ENCODE data around the gene KLK8. TPM values are rescaled to one million over a fixed set of nuclear protein-coding genes. Genes with fewer than 3 reads are reported as not detected.
"Not testable (repeated sequence)": the region's sequence is repeated elsewhere in the genome, so short reads cannot be mapped to it uniquely, and the experiment has no call there.

The KLK8 gene
- total RNA-seq, 1 donor from 2014 or later: 9.1 TPM

DNA sequence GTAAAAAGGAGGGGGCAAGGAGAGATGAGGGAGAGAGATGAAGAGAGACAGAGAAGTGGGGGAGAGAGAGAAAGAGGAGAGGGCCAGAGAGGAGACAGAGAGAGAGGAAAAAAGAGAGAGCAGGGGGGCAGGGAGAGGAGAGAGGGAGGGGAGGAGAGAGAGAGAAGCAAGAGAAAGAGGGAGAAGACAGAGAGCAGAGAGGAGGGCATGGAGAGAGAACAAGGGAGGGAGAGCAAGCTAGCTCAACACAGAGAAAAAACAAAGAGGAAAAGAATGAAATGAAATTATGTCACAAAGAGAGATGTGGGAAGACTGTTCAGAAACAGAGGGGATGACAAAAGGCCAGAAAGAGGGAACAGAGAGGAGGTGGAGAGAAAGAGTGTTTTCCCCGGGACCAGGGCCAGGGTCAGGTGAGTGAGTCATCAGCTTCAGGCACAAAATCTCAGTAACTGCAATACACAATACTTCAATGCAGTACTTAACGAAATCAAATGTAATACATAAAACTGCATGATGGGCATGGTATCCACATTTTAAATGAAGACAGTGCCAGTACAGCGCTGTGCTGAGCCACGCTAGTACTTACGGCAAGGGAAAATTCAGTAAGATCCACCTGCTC, 22.5 kb downstream of the KLK8 start:
- no peak for TF ChIP-seq CTCF (conservative IDR thresholded peaks at IDR 0.05; ENCODE audit: low read depth, low read length)
- DNase-seq (ENCODE audit: low read depth): no peak
- no peak overlapping the region for H3K4me3 ChIP-seq (ENCODE audit: low read depth, low read length)

- DNase-seq (ENCODE audit: low read depth): no peak
- no peak overlapping the region for H3K4me3 ChIP-seq (ENCODE audit: low read depth, low read length)
- TF ChIP-seq CTCF (conservative IDR thresholded peaks at IDR 0.05; ENCODE audit: low read depth, low read length): no peak
These were observed 23.8 kb downstream of the KLK8 start for GRCh38 chr19:50977626-50978025.

DNA sequence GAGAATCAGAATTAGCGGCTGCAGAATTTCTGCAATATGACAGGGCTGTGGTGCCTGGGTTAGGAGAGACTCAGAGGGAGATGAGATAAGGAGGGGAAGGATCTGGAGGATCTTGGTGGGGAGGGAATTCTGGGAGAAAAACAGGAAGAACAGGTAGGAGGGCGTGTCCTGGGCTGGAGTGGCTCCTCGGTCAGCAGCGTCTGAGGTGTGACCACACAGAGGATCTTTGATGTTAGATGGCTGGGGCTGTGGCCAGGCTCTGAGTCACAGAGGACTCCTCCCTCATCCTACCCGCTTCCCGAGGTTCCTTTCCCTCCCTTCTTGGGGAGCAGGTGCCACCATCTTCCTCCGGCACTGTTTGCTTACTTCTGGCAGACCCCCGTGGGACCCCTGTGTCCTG, 25.6 kb downstream of the KLK8 start:
- no peak for DNase-seq (ENCODE audit: low read depth)
- TF ChIP-seq CTCF (conservative IDR thresholded peaks at IDR 0.05; ENCODE audit: low read depth, low read length): no peak
- no peak overlapping the region for H3K4me3 ChIP-seq (ENCODE audit: low read depth, low read length)

- no peak for TF ChIP-seq CTCF (conservative IDR thresholded peaks at IDR 0.05; ENCODE audit: low read depth, low read length)
- no peak for DNase-seq (ENCODE audit: low read depth)
- no peak overlapping the region for H3K4me3 ChIP-seq (ENCODE audit: low read depth, low read length)
These were observed 26.5 kb downstream of the KLK8 start for GRCh38 chr19:50974702-50975556.

GRCh38 chr19:50972795-50973376, 28.5 kb downstream of the KLK8 start:
- no peak for DNase-seq (ENCODE audit: low read depth)
- no peak for TF ChIP-seq CTCF (conservative IDR thresholded peaks at IDR 0.05; ENCODE audit: low read depth, low read length)
- no peak overlapping the region for H3K4me3 ChIP-seq (ENCODE audit: low read depth, low read length)

GRCh38 chr19:50969810-50970209, 31.6 kb downstream of the KLK8 start:
- DNase-seq (ENCODE audit: low read depth); H3K4me3 ChIP-seq (ENCODE audit: low read depth, low read length): not testable (repeated sequence)

DNA sequence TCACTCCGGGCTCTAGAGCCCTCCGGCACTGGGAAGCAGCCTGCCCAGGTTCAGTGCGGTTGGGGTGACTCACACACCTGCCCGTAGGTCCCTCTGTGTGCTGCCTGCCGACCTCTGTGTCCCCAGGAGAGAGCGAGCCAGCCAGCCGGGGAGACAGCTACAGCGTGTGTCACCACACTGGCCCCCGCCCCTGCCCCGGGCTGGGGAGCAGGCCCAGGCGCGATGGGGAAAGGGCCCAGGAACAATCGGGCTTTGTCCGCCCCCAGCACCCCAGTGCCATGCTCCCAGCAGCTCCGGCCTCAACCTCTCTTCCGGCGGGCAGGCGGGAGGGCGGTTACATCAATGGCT, 32.0 kb downstream of the KLK8 start, which contains the start of gene KLK6:
KLK6 (minus strand) TSS at position 179 of the 348 bp plus-strand sequence. CDS start 1,487 bp downstream, outside the sequence.
- H3K4me3 ChIP-seq (ENCODE audit: low read depth, low read length): no peak within 1 kb of the TSS
- no peak for TF ChIP-seq CTCF (conservative IDR thresholded peaks at IDR 0.05; ENCODE audit: low read depth, low read length)
- no peak for DNase-seq (ENCODE audit: low read depth)

Data from epithelial cell of proximal tubule (primary cell).